NCI-H2081 (cell line): ENCODE measurements around the gene GCAT.

Source experiments
- DNase-seq, 2 experiments: peaks; one replicate each; lab custom pipeline; 2025; lab: John Stamatoyannopoulos, UW

Gene GCAT

DNA sequence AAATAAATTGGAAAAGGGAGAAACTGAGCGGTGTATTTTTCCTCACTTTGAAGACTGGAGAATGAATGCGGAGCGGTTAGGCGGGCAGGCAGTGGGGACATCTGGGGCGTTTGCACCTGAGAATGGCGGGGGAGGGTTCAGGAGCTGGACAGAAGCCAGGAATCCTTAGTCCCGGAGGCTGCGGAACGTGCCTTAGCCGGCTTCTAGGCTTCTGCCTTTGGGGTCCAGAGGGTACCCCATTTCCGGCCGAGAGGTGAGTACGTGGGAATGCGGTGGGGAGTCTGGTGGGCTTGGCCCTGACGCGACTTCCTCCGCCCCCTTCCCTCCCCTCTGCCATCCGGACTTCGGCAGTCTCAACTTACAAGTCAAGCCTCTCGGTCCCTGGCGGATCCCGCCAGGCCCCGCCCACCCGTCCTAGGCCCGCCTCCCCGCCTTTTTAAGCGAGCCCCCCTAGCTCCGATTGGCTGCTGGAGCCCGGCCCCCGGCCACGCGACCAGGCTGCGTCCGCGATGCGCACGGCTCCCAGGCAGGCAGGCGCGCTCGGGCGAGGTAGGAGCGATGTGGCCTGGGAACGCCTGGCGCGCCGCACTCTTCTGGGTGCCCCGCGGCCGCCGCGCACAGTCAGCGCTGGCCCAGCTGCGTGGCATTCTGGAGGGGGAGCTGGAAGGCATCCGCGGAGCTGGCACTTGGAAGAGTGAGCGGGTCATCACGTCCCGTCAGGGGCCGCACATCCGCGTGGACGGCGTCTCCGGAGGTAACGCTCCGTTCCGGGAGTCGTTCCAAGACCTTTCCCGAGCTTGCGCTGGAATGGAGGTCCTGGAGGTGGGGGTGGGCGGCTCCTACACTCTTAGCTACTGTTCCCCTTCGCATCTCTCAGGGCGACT, at the start of gene GCAT:
Gene GCAT, plus strand, starts transcription at position 525 of the 884 bp plus-strand sequence. Its CDS starts 34 bp downstream, at position 559.
- peak; percentile 90 for DNase-seq

DNA sequence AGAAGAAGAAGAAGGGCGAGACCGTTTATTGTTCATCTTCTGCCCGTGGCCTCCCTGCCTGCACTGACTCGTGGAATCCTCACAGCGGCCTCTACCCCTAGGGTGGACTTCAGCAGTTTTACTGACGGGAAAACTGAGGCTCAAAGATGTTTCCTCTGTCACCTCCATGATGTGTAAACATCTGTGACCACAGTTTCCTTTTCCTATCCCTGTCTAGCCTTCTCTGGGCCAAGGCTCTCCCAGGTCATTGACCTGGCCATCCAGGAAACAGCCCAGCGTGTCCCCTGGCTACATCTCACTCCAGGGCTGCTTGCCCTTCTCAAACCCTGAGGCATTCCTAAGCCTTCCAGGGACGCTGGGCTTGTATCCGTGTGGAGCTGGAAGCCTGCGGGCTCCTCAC, 49.0 kb upstream of the GCAT start:
- no peak for DNase-seq

DNA sequence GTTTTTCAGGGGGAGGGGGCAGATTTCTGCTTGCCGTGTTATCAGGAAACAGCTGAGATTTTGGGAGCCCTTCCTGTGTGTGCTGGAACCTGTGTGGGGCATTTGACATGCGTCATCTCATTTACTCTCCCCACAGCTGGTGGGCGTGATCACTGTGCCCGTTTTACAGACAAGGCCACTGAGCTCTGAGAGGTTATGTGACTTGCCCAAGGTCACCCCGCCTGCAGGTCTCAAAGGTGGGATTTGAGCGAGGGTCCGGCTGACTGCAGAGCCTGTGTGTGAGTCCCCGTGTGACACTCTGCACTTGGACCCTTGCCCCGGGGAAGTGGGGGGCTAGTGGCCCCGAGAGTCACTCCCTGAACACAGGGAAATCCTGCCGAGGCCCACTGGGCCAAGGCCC, 48.5 kb upstream of the GCAT start:
- no peak for DNase-seq

DNA sequence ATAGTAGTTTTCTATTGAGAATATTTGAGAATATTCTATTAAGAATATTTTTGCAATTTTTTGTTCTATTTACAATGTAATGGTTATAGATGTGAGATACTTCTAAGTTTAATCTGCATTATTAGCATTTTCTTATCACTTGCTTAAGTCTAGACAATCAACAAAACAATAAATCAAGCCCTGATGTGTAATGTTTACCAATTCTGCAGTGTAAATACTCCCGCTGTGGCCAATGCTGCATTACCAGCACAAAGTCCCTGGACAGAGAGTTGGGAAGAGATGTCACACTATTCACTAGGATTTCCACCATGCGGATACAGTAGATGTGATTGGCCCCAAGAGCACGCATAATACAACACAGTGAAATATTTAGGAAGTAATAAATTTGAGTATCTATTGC, 47.6 kb upstream of the GCAT start:
- DNase-seq, result no peak

DNA sequence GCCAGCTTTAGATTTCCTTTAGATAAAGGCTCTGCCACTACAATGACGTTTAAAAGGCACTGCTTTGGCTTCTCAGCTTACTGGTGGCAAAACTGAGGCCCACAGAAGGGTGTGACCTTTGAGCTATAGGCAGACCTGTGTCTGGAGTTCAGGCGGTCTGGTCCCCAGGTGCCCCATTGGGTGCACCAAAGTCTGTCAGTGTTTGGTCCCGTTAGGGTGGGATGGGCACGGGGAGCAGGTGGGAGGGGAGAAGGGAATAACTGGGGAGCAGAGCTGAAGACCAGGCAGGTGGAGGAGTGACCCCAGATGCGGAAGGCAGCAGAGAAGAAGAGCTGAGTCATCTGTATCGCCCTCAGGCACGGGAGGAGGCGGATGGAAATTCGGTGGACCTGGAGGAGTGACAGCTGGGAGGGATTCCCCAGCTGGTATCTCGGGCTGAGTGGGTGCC, 45.3 kb upstream of the GCAT start:
- no peak for DNase-seq

DNA sequence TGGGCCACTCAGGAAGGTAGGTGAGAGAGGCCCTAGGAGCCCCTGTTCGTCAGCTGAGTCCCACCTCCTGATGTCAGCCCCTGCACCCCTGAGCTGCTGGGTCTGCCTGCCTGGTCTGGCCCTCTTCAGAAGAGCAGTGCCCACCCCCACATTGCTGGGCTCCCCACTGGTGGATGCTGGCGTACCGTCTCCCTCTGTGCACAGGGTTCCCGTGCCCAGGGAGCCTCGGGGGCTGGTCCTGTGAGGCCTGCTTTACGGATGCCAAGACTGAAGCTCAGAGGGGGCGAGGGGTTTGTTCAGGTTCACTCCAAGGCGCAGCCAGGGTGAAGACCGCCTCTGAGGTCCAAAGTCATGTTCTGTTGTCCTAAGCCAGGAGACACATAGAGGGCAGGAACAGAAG, 44.7 kb upstream of the GCAT start:
- DNase-seq, result no peak

DNA sequence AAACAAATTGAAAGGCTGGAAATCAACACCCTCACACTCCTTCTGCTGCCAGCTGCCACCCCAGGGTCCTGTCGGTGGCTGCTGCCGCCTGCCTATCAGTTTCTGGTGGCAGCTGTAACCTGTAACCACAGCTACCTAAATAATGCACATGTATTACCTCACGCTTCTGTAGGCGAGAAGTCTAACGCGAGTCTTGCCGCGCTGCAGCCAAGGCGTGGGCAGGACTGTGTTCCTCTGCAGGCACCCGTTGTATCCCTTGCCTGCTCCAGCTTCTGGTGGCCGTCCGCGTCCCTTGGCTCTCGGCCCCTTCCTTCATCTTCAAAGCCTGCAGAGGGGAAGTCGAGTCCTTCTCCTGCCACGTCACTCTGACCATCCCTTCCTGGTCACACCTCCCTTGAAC, 44.1 kb upstream of the GCAT start:
- no peak for DNase-seq

DNA sequence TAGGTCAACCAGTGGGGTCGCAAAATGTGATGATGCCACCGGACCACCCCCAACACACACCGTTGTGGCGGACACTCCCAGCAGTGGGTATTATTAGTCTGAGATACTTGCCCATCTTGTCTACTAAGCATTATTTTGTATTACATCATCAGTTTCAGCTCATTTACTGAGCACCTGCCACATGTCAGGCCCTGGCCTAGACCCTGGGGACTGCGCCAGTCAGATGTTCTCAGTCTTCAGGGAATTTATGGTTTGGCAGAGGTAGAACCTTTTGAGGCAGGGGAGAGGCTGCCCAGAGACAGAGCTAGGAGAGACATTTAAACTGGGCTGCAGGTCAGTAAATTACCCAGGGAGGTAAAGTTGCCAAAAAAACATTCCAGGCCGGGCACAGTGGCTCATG, 43.1 kb upstream of the GCAT start:
- DNase-seq, result no peak

DNA sequence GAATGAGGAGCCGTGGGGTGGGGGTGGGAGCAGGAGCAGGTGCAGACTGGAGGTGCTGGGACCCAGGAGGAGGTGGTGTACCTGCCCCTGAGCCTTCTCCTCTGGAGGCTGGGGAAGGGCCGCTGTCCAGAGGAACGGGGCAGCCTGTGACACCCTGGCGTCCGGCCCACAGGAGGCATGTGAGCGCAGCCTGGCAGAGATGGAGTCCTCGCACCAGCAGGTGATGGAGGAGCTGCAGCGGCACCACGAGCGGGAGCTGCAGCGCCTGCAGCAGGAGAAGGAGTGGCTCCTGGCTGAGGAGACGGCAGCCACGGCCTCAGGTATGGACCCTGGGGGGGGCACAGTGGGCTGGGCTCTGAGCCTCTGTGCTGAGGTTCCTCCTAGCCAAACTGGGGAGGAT, 42.2 kb upstream of the GCAT start:
- no peak for DNase-seq

DNA sequence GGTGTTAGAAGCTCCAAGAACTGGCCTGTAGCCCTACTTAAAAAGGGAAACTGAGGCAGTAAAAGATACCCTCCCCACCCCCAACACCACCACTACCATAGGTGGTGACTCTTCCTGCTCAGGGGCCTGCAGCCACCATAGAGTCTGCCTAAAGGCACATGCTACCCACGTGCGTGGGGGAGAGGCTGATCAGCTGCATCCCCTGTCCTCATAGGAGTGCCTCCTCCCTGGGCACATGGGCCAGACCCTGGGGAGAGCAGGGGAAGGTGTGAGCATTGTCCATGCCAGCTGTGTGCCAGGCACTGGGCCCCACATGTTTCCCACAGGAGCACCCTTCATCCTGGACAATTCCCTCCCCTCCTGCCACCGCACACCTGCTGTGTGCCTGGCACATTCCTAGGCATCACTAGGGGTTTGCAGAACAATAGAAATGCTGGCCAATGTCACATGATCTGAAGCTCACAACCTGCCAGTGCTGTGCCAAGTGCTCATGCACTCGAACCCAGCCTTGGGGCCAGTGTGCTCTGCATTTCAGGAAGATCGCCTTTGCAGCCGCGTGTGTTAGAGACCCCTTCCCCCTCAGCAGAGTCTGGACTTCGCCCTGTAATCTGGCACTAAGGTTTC, 41.7 kb upstream of the GCAT start:
- no peak for DNase-seq

DNA sequence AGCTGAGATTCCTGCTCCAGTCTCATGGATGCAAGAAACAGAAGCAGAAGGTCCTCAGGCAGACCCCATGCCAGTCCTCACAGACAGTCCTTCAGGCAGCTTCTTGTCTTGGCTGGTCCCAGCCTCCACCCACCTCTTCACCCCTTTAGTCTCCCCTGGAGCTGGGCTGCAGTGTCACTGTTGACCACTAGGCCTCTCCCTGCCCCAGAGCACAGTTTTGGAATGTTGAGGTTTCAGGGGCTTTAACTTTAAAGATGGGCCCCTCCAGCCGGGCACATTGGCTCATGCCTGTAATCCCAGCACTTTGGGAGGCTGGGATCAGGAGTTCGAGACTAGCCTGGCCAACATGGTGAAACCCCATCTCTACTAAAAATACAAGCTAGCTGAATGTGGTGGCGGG, 39.5 kb upstream of the GCAT start:
- no peak for DNase-seq

DNA sequence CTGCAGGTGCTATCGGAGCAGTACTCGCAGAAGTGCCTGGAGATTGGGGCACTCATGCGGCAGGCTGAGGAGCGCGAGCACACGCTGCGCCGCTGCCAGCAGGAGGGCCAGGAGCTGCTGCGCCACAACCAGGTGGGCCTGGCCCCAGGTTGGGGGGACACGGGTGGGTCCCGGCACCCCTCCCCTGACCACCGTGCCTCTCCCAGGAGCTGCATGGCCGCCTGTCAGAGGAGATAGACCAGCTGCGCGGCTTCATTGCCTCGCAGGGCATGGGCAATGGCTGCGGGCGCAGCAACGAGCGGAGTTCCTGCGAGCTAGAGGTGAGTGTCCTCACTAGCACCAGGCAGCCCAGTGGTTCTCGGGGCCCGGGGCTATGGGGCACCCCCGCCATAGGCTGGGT, 38.7 kb upstream of the GCAT start:
- DNase-seq, result no peak

DNA sequence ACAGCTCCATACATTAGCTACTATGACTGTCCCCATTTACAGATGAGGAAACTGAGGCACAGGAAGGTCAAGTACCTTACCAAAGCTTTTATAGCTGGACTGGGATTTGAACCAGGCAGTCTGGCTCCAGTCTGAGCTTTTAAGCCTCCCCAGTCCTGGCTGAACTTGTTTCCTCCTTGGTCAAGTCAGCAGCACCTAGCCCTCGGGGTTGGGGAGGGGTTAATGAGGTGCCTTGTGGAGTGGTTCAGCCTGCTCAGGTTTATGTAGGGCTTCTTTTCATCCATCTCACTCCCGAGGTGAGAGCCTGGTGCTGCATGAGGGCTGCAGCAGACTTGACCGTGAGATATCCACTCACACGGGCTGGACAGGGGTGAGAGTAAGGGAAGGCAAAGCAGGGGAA, 36.7 kb upstream of the GCAT start:
- no peak for DNase-seq

DNA sequence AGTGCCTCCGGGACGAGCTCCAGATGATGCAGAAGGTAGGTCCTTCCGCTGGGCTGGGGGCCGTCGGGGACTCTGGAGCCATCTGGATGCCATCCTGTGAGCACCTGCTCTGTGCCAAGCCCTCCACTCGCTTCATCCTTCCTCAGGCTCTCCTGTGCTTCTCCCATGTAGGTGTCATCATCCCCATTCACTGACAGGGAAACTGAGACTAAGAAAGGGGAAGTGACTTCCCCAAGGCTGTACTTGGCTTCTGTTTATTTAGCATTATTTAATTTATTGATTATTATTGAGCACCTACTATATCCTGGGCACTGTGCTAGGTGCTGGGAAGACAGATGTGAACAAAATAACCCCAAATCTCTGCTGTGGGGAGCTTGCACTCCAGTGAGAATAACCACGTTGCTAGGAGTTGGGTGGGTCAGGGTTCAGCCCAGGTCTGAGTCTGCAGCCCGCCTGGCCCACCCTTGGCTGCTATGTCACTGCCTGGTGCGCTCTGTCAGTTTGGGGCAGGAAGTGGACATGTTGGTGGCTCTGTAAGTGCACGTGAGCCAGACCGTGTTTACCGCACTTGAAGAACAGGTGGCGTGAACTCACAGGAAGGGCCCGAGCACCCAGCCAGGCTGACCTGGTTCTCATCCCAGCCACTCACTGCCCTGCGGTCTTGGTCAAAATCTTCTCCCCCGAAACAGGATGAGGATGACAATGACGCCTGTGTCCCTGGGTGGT, 35.9 kb upstream of the GCAT start:
- DNase-seq, result no peak

DNA sequence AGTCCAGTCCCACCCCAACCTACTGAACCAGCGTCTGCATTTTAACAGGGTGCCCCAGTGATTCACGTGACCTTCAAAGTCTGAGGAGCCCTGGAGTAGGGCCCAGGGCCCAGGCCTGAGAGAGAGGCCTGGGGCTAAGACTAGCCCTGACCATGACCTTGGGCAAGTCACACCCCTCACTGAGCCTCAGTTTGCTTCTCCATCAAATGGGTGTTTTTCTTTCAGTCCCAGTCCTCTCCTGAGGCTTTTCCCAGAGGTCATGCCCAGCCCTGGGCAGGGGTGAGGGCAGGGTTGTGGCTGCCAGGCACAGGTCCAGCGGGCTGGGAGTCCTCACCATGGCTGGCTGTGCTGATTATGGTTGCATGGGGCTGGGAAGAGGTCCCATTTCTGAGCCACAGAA, 33.0 kb upstream of the GCAT start:
- DNase-seq, result no peak

DNA sequence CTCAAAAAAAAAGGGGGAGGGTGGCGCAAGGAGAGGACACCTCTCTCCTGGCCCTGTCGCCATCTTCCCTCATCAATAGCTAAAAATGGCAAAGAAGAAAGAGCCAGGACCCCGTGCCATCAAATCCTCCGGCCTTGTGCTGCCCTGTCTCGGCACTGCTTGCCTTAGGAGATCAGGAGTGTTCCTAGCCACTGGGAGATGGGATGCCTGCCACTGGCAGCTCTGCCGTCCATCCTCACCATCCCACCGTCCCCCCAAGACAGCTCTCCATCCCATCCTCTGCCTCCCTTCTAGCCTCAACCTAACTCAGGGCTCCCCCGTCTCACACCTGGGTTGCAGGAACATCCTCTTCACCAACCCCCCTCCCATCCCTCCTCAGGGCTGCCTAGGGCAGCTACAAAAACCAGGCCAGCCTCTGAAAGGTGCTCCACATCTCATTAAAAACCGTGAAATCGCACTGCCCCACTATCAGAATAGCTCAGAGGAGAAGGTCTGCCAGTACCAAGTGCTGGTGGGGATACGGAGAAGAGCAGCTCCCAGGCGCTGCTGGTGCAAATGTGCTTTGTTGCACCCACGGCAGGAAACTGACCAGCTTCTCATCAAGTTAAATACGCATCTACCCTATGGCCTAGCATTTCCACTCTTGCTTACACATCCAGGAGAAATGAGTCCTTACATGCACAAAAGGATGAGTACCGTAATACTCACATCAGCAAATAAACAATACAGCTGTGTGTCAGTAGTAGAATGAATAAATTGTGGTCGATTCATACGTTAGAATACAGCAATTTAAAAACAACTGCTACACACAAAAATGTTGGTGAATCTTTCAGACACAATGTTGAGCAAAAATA, 31.7 kb upstream of the GCAT start:
- DNase-seq, result no peak

DNA sequence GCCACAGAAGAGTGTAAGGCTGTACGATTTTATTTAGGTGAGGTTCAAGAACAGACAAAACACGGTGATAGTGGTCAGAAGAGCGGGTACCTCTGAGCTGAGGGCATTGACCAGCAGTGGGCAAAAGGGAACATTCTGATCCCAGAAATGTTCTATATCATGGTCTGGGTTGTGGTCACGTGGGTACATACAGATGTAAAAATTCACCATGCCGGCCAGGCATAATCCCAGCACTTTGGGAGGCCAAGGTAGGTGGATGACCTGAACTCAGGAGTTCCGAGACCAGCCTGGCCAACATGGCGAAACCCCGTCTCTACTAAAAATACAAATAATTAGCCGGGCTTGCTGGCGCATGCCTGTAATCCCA, 31.1 kb upstream of the GCAT start:
- no peak for DNase-seq

DNA sequence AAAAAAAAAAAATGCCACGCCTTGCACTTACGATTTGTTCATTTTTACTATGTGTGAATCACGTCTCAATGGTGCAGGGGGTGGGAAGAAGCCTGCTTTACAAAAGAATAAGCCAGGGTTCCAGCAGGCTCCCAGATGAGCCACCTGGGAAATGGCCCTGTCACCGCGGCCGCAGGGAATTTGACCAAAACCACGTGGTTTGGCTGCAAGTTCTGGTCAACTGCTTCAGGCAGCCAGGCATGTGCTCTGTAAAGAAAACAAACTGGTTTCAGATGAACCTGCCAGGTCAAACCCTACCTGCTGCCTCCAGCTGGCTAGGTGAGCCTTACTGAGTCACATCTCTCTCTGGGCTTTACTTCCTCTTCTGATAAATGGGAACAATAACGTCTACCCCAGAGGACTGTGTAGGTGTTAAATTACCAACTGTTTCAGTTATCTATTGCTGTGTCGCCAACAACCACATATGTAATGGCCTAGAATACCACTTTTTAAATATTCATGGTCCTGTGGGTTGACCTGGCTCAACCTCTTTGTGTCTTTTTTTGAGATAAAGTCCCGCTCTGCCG, 30.5 kb upstream of the GCAT start:
- DNase-seq, result no peak

DNA sequence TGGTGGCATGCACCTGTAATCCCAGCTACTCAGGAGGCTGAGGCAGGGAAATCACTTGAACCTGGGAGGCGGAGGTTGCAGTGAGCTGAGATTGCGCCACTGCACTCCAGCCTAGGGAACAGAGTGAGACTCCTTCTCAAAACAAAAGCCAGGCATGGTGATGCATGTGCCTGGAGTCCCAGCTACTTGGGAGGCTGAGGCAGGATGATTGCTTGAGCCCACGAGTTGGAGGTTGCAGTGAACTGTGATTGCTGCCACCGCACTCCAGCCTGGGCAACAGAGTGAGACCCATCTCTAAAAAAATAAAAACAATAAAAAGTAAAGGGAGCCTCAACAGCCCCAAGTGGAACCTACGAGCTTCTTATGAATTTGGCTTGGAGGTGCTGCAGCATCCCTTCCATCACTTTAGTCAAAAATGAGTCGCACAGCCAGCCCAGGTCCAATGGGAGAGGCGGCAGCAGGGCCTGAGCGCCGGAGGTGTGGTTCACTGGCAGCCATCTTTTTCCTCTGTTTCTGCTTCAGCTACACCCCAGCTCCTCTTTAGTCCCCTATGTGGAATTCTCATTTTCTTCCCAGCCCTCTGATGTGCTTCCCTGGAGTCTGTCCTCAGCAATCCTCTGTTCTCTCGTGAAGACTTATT, 29.2 kb upstream of the GCAT start:
- DNase-seq, result no peak

DNA sequence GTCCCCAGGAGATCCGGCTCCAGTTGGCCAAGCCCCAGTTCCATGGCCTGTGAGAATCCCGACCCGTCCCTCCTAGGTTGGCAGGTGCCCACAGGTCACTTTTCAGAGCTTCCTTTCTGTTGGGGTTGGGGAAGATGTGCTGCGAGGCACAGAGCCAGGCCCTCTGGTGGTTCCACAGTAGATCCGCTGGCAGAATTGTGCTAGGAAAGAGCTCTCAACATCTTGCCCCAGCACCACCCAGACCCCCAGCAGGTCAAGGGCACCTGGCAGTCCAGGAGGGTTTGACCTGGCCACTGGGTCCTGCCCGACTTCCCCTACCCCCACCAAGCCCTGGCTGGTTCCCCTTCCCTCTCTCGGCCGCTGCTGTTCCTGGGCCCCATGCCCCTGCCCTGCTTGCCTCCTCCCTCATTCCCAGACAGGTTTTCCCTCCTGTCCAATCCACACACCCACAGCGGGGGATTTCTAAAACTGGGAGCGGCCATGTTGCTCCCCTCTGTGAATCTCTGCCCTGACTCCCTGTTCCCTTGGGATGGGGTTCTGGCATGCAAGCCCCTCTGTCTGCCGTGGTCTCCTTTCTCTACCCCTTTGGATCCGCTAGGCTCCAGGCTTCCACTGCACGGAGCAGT, 26.2 kb upstream of the GCAT start:
- DNase-seq, result no peak
